Left renal cortex interstitium (tissue), 4 donors: ENCODE measurements around the gene AFF3. TPM values are rescaled to one million over a fixed set of nuclear protein-coding genes. Genes with fewer than 3 reads are reported as not detected.
"Not testable (repeated sequence)": the region's sequence is repeated elsewhere in the genome, so short reads cannot be mapped to it uniquely, and the experiment has no call there.

Experiments used
- DNase-seq, 4 donors: peaks; one replicate each; pipeline ENCODE4 v3.0.0-alpha.2; 2013; ENCODE audit warnings: low read depth in 4 of 4, low spot score in 2 of 4, missing footprints in 1 of 4
- polyA plus RNA-seq, 4 donors: library from polyadenylated mRNA; unstranded; fragments of 120-200 nt; gene quantifications; one replicate each; pipeline ENCODE4 v1.2.1, GENCODE V29; 2013; ENCODE audit not compliant: insufficient read length in 4 of 4

Gene AFF3
- polyA plus RNA-seq, 4 donors: 18.4 to 26.6 (median 24.0) TPM

DNA sequence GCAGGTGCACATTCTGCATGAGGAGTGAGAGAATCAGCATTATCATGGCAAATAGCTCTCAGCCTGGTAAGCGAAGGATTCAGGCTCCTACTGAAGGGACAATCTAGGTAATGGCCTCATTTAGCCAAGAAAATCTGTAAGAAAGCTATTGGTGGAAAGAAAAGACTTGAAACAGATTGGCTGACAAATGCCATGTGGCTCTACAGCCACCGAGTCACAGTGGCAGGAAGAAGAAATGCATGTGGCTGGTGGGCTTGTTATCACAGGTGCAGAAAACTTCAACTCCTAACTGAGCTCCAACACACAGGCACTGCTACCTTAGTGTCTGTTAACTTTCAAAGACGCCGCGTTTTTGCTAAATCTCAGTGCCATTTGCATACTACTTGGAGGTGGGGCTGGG lies 592.0 kb downstream of the AFF3 start:
- DNase-seq: no peak

DNA sequence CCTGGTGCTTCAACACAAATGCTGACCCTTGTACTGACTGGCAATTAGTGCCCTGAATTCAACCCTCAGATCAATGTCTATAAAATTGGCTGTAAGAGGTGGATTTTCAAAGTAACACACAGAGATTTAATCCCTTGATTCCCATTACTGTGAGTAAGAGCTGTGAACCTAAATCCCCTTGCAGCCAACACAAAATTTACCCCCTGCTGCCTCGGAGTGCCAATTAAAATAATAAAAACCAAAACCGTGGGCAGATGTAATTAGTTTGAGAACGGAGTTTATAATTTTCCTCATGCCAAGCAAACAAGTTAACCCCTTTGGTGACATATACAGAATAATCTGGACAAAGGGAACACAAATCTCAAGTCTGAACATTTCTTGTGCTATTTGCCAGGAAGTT lies 596.8 kb downstream of the AFF3 start:
- DNase-seq: no peak

DNA sequence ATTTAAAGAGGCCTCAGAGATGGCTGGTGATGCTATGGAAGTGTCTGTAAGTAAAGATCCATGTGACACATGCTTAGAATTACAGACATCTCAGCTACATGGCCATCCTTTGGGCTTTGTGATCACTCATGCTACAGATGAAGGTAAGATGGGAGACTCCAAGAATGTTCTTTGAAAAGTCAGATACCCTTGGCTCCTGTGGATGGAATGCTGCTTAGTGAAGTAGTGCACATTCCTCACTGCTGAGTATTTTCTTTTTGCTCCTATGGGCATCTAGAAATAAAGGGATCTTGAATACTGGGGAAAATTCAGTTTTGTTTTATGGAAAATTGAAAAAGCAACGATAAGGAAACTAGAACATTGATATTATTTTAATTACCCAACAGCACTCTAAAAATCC lies 597.3 kb downstream of the AFF3 start:
- no peak for DNase-seq

DNA sequence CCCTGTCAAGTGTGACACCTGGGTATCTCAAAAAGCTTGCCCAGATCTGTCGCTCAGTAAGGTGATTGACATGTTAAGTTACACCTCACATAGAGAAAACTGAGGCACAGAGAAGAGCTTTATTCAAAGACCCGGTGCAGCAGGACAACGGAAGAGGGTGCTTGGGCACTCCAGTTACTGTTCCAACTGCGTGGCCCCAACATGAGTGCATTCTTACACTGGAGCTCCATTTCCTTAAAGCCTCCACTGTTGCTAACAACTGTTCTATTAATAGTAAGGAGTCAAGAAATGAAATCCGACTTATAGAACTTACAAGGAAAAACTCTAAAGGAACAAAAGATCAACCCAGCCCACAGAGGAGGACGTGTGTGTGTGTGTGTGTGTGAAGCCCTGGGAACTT lies 597.8 kb downstream of the AFF3 start:
- DNase-seq: no peak

DNA sequence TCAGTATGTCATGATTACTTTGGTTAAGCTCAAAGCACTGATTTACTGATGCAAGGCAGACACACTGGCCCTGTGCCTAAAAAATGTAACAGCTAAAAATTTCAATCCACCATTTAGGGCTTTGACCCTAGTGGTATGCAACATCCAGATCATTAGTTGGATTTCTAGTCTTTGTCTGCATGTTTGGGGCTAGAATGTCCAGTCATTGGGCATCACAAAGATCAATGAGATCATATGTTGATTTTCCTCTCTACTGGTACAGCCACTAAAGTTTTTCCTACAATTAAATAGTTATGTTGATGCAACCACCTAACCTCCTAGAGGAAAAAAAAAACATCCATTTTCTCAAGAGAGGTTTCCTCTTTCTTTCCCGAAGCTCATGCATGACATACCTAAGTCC lies 599.1 kb downstream of the AFF3 start:
- no peak for DNase-seq

DNA sequence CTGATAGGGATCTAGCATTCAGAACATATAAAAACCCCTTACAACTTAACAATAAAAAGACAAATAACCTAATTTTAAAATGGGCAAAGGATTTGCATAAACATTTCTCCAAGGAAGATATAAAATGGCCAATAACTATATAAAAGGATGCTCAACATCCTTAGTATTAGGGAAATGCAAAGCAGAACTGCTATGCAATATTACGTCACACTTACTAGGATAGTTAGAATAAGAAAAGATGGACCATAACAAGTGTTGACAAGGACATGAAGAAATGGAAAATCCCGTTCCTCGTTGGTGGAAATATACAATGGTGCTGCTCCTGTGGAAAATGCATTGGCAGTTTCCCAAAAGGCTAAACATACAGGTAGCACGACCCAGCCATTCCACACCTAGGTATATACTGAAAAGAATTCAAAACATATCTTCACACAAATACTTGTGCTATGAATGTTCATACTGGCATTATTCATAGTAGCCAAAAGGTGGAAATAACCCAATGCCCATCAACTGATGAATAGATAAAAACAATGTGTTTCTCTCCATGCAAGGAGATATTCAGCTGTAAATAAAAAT lies 604.4 kb downstream of the AFF3 start:
- DNase-seq: no peak

DNA sequence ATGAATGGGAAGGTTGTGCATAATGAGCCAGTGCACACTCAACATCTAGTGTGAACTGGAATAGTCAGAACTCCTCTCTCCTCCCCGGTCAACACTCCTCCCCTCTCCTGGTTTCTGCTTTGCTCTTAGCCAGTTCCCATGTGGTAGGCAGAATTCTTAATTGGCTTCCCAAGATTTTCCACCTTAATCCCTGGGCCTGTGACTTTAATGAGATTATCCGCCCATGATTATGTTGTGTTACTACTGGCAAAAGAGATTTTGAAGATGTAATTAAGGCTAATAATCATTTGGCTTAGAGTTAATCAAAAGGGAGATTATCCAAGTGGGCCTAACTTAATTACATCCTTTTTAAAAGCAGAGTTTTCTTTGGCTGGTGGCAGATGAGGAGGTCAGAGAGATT lies 618.3 kb downstream of the AFF3 start:
- DNase-seq: no peak

DNA sequence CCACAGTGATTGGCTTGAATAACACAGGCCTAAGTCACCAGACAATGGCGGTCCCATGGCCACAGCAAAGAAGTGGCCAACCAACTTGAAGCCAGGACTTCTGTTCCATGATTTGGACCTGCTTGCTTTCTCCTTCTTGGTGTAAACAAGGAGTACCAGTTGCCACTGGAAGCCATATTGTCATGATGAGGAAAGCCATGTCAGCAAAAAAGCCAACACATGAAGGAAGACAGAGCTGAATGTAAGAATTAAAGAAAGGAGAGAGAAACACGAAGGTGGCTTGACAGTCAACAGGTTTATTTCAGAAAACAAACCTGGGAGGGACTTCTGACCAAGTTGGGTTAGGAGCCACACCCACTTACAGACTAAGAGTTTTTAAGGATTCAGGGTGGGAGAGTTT lies 620.2 kb downstream of the AFF3 start:
- no peak for DNase-seq

DNA sequence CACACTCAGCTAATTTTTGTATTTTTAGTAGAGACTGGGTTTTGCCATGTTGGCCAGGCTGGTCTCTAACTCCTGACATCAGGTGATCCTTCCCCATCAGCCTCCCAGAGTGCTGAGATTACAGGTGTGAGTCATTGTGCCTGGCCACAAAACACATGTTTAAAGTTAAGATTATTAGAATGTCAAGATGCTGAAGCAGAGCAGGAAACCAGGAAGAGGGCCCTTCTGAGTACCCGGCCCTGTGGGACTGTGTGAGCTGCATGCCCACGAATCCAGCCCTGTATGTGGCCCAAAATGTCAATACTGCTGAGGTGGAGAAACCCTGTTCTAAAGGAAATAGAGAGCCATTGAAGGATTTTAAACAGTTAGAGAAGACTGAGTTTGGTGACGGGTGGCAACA lies 621.6 kb downstream of the AFF3 start:
- no peak for DNase-seq

DNA sequence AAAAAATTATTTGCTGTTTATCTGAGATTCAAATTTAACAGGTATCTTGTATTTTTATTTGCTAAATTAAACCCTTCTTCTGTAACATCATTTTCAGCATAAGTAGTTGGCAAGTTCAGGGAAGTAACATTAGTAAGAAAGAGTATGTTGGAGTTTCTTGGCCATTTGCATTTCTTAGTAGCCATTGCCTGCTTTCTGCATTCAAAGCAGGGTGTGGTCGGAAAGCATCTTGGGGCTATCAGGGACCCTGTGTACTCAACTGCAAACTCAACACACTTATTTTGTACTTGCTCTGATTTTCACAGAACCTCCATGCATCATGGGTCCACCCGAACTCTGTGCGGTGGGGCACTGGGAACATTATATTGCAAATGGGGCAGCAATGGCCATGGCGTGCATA lies 622.2 kb downstream of the AFF3 start:
- DNase-seq: no peak

DNA sequence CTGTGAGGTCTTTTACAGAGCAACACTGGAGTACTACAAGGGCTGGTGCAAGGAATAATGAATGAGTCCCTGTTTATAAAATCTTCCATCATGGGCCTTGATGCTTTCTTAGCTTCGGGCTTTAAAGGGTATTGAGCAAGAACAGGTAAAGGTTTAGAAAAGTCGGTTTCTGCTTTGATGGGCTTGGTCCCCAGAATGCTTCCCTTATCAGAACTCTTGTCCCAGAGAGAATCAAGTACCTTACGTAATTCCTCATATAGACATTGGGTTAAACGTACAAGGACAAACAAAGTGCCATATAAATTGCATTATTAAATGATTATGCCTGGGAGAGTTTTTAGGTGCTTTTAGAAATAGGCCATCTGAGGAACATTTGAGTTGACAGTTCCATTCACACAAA lies 628.0 kb downstream of the AFF3 start:
- no peak for DNase-seq

DNA sequence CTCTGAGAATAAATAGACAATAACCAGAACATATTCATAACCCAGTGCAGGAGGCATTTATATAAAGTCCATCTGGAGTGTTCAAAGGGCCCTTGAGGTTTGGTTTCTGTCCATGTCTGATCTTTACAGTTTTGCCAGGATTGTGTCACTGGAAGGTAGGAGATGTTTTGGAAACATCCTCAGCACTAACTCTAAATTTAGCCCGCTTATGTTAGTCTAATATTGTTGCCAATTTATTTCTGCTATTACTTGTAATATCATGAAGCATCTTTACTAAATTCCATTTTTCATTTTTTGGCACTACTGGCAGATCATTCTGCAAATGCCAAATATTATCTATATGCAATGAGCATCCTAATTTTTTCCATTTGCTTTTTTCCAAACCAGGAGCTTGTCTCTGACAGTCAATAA lies 630.2 kb downstream of the AFF3 start:
- DNase-seq: no peak

DNA sequence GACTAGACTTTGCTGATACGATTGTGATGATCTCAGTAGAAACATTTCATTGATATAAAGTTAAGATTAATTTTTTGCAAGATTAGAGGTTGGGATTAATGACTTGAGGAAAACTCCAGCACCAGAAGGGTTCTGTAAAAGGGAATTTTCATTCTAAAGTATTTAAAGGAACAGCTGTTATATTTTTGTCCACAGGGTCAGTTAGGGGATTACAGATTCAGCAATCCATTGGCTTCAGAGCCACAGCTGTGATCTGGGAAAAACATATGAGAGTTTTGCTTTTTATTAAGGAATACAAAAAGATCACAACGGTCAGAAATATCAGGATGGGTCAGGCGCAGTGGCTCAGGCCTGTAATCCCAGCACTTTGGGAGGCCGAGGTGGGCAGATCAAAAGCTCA lies 633.0 kb downstream of the AFF3 start:
- no peak for DNase-seq

DNA sequence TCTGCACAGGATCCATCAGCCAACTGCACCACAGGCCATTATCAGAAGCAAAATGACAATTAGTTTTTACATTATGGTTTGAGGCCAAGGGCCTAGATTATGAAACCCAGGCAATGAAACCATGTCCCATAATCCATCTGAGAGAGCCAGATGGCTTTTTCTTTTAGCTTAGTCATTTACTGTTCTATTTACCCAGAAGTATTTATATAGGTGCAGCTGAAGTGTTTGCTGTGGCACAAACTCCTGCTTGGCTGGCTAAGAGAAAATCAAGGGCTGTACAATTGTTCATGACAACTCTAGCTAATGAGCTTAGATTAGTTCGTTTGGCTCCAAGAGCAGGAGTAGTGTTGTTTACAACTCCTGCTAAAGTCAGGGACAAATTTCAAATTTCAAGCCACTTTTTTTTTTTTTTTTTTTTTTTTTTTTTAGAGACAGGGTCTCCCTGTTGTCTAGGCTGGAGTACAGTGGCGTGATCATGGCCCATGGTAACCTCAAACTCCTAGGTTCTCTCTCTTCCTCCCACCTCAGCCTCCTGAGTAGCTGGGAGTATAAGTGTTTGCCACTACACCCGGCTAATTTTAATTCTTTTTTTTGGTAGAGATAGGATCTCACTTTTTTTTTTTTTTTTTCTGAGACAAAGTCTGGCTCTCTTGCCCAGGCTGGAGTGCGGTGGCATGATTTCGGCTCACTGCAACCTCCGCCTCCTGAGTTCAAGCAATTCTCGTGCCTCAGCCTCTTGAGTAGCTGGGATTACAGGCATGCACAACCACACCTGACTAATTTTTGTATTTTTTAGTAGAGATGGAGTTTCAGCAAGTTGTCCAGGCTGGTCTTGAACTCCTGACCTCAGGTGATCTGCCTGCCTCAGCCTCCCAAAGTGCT lies 634.2 kb downstream of the AFF3 start:
- DNase-seq: no peak

DNA sequence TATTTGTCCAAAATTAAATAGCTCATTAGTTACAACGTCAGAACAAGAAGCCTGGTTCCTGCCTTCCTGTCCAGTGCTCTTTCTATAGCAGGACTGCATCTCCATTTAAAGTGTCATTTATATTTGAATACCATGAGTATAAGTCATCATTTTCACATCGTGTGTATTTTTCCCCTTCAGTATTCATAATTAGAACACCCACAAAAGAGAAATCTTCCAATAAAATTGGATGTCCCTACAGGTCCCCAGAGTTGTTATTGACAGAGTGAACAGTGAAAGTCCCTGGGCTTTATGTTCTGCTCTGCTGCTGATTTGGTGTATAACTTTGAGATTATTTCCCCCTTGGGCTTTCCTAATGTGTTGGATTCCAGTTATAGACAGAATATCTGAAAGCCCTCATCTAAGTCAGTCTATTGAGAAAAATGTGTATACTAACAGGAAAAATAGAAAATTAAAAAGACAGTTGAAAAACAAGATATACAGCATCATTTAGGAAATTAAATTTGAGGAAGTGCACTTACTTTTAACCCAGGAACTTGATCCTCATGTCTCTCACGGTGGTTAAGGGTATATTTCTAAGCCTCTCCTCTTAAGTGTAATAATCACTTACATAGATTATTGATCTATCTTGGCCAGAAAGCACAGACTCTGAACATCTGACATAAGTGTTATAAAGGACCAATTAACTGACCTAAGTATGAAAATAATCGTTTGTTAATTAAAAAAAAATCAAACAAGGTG lies 637.4 kb downstream of the AFF3 start:
- no peak for DNase-seq

DNA sequence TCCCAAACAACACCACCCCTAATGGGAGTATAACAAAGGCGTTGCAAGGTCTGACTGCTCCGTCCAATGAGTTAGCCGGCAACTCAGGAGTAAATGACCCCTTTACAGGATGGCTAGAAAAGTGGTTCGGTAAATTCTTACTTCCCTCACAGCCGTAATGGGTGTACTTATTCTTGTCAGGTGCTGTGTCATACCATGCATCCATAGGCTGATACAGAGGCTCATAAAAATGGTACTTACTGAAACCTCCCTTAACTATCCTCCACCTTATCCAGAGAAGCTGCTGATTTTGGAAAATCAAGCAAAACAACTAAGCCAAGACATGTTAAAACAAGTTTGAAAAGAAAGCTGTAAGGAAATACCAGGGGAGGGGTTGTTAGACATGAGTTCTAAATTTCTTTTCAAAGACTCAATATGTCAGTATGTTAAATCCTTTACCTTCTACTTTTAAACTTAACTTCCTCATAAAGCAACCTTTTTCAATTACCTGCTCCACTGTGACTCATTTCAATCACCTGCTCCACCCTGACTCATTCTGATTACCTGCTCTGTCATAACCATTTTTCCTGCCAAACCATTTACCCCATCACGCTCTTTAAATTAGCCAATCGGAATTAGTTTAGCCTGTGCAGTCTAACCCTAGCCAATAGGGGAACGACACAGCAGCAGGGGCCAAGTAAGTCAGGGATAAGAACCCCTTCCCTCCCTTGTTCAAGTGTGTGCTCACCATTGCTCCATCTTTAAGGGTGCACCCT lies 638.6 kb downstream of the AFF3 start:
- DNase-seq: not testable (repeated sequence)

DNA sequence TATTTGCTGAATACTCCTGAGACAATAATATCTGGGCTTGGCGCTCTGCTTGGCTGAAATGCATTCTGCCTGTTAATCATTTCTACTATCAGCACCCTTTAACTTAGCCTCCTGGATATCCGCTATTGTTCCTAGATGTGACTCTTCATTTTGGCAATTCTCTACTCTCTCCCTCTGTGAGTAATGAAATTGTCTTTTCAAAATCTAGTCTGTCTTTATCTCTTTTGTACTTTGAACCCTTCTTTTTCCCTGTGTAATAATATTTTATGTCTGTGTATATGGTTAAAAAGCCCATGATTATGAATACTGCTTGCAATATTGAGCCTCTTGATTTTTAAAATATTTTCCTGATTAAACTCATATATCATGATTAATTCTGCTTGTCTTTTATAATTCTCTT lies 646.4 kb downstream of the AFF3 start:
- no peak for DNase-seq
